CD14-positive monocyte (primary cell): ENCODE measurements around the gene PSMB10. TPM values are rescaled to one million over a fixed set of nuclear protein-coding genes. Genes with fewer than 3 reads are reported as not detected.

Experiments
- DNase-seq, 3 donors: peaks; one replicate each; pipeline ENCODE4 v3.0.0-alpha.2; 2011 to 2022
- H2AFZ ChIP-seq: 2 replicates; pipeline ENCODE4 v1.6.0; 2012; ENCODE audit warnings: mild to moderate bottlenecking, low read depth, low read length, inconsistent platforms; ENCODE audit not compliant: insufficient read depth, poor library complexity, severe bottlenecking
- H3K27ac ChIP-seq, 2 donors: 1 replicate in 1 of 2; 2 replicates in 1 of 2; pipeline ENCODE4 v1.5.1; 2012 to 2013; ENCODE audit warnings: low read length in 2 of 2, control low read depth in 1 of 2, inconsistent platforms in 1 of 2, low read depth in 1 of 2, mild to moderate bottlenecking in 1 of 2
- H3K27me3 ChIP-seq, 2 donors: one replicate each; pipeline versions ENCODE4 v1.6.0 to v1.6.1; 2011 to 2013; ENCODE audit warnings: low read length in 2 of 2; ENCODE audit not compliant: control insufficient read depth in 2 of 2, insufficient read depth in 2 of 2
- H3K36me3 ChIP-seq, 2 donors: replicated peaks in 1 of 2; 1 replicate in 1 of 2; 2 replicates in 1 of 2; pipeline versions ENCODE4 v1.5.1 to v1.6.1; 2012 to 2013; ENCODE audit warnings: low read length in 2 of 2, control low read depth in 1 of 2, inconsistent platforms in 1 of 2, mild to moderate bottlenecking in 1 of 2; ENCODE audit not compliant: insufficient read depth in 2 of 2, control insufficient read depth in 1 of 2
- H3K4me1 ChIP-seq, 2 donors: 1 replicate in 1 of 2; 2 replicates in 1 of 2; pipeline versions ENCODE4 v1.5.1 to v1.6.1; 2012 to 2013; ENCODE audit warnings: low read length in 2 of 2, control low read depth in 1 of 2, inconsistent platforms in 1 of 2, mild to moderate bottlenecking in 1 of 2, moderate library complexity in 1 of 2; ENCODE audit not compliant: insufficient read depth in 2 of 2, control insufficient read depth in 1 of 2
- H3K4me2 ChIP-seq: replicated peaks from 2 replicates; pipeline ENCODE3; 2012; ENCODE audit warnings: low read length, moderate library complexity, mild to moderate bottlenecking; ENCODE audit not compliant: poor library complexity, severe bottlenecking; ENCODE audit errors: extremely low read depth
- H3K4me3 ChIP-seq, 3 experiments: fragments of 200-600 bp in 1 of 3; sonication (generic) in 1 of 3; replicated peaks in 1 of 3; 1 replicate in 2 of 3; 2 replicates in 1 of 3; pipeline ENCODE4 v1.5.1; 2011 to 2013; ENCODE audit warnings: low read length in 3 of 3, mild to moderate bottlenecking in 3 of 3, control low read depth in 2 of 3, low read depth in 2 of 3, inconsistent platforms in 1 of 3, moderate library complexity in 1 of 3
- H3K79me2 ChIP-seq: 2 replicates; pipeline ENCODE4 v1.6.0; 2012; ENCODE audit warnings: mild to moderate bottlenecking, control low read depth, inconsistent platforms, low read length, moderate library complexity; ENCODE audit not compliant: insufficient read depth
- H3K9ac ChIP-seq: 2 replicates; pipeline ENCODE4 v1.6.0; 2017; ENCODE audit warnings: low read length, mild to moderate bottlenecking; ENCODE audit not compliant: insufficient read depth, poor library complexity, severe bottlenecking
- H3K9me3 ChIP-seq, 2 donors: replicated peaks in 1 of 2; 1 replicate in 1 of 2; 2 replicates in 1 of 2; pipeline versions ENCODE4 v1.5.1 to v1.6.1; 2012 to 2013; ENCODE audit warnings: low read length in 2 of 2, control low read depth in 1 of 2; ENCODE audit not compliant: control insufficient read depth in 1 of 2, insufficient read depth in 1 of 2
- H4K20me1 ChIP-seq: 2 replicates; pipeline ENCODE4 v1.6.0; 2012; ENCODE audit warnings: mild to moderate bottlenecking, low read length, control low read depth, moderate library complexity; ENCODE audit not compliant: insufficient read depth
- H3K27ac Mint-ChIP-seq, 7 donors: one replicate each; pipeline ENCODE4 v1.8.0; 2020; ENCODE audit warnings: mild to moderate bottlenecking in 7 of 7, mixed read lengths in 7 of 7, moderate library complexity in 6 of 7, inconsistent platforms in 2 of 7
- H3K27me3 Mint-ChIP-seq, 3 donors: one replicate each; pipeline ENCODE4 v1.8.0; 2021 to 2022; ENCODE audit warnings: low read depth in 3 of 3, mild to moderate bottlenecking in 3 of 3, mixed read lengths in 3 of 3, moderate library complexity in 3 of 3, inconsistent platforms in 1 of 3
- H3K36me3 Mint-ChIP-seq, 2 donors: one replicate each; pipeline ENCODE4 v1.8.0; 2020; ENCODE audit warnings: mixed read lengths in 2 of 2, inconsistent platforms in 1 of 2, mild to moderate bottlenecking in 1 of 2
- H3K4me1 Mint-ChIP-seq: one replicate; pipeline ENCODE4 v1.8.0; 2020; ENCODE audit warnings: mild to moderate bottlenecking, mixed read lengths
- H3K4me3 Mint-ChIP-seq, 2 donors: one replicate each; pipeline ENCODE4 v1.8.0; 2020; ENCODE audit warnings: mild to moderate bottlenecking in 2 of 2, mixed read lengths in 2 of 2, moderate library complexity in 1 of 2
- H3K9me3 Mint-ChIP-seq, 7 donors: one replicate each; pipeline ENCODE4 v1.8.0; 2020 to 2022; ENCODE audit warnings: mixed read lengths in 7 of 7, mild to moderate bottlenecking in 6 of 7, moderate library complexity in 6 of 7, inconsistent platforms in 2 of 7
- WGBS: methylation state at CpG from one replicate; pipeline ENCODE4 v1.1.5; 2013; ENCODE audit warnings: missing lambda C conversion rate; ENCODE audit not compliant: insufficient coverage; 5-methylcytosine and 5-hydroxymethylcytosine counted together
- intact Hi-C, 2 donors: fragments of 100-400 bp; cut with micrococcal nuclease; formaldehyde crosslinking; loops; one replicate each; pipeline versions ENCODE4 v1.15.0 to v1.15.1; 2023
- polyA plus RNA-seq, 3 donors: library from polyadenylated mRNA; depleted of rRNA in 1 of 3; unstranded in 2 of 3; stranded (reverse) in 1 of 3; fragments of 300-500 nt in 2 of 3; fragments of >200 nt in 1 of 3; fragmentation: Illumina TruSeq in 2 of 3; gene quantifications; 1 replicate in 2 of 3; 2 replicates in 1 of 3; pipeline ENCODE4 v1.2.3, GENCODE V29; 2012 to 2021
- TF ChIP-seq, protein P1 (sequence below): fragments of 200-600 bp; IDR thresholded peaks from one replicate; pipeline ENCODE4 v1.8.0; 2022; ENCODE audit warnings: antibody characterized with exemption, mild to moderate bottlenecking

Gene PSMB10
- polyA plus RNA-seq, 3 donors = 158 to 798 (median 609) TPM

DNA sequence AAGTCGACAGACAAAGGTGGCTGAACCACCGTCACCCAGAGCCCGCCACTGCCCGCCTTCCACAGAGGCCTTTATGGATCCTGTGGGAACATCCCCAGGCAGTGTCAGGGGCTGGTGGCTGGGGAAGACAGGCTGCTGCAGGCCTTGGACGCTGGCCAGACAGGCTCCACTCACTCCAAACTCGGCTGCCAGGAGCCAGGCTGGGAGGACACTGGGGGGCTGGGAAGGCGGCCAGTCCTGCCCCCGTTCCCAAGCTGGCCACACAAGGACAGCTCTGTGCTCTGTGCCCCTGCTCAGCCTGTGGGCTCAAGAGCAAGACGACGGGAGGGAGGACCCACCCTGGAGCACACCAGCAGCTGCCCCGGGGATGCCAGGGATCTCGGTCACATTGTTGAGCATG, 14.8 kb upstream of the PSMB10 start:
- H3K4me1 ChIP-seq = no peaks in the 10 kb centered on the region
- H3K27me3 ChIP-seq = no peaks in the 10 kb centered on the region
- H3K27ac ChIP-seq = no peak overlapping the region
- intact Hi-C loops = no loop called here
- Mint-ChIP-seq H3K9me3 (no peaks in the 10 kb centered on the region), H3K27ac (no peak overlapping the region), H3K4me3 (no peak overlapping the region), H3K4me1 (no peaks in the 10 kb centered on the region), H3K36me3 (peaks cover 54 to 88% of the 10 kb centered on the region in 2 donors), H3K27me3 (peaks cover 0 to 2% (median 0%) of the 10 kb centered on the region in 3 donors)
- no peak overlapping the region for H3K4me3 ChIP-seq
- H3K36me3 ChIP-seq = peaks cover 70 to 88% of the 10 kb centered on the region in 2 donors
- TF ChIP-seq, protein P1, sequence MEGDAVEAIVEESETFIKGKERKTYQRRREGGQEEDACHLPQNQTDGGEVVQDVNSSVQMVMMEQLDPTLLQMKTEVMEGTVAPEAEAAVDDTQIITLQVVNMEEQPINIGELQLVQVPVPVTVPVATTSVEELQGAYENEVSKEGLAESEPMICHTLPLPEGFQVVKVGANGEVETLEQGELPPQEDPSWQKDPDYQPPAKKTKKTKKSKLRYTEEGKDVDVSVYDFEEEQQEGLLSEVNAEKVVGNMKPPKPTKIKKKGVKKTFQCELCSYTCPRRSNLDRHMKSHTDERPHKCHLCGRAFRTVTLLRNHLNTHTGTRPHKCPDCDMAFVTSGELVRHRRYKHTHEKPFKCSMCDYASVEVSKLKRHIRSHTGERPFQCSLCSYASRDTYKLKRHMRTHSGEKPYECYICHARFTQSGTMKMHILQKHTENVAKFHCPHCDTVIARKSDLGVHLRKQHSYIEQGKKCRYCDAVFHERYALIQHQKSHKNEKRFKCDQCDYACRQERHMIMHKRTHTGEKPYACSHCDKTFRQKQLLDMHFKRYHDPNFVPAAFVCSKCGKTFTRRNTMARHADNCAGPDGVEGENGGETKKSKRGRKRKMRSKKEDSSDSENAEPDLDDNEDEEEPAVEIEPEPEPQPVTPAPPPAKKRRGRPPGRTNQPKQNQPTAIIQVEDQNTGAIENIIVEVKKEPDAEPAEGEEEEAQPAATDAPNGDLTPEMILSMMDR = no peak
- H3K9ac ChIP-seq = no peak overlapping the region
- no peaks in the 10 kb centered on the region for H3K9me3 ChIP-seq
- H4K20me1 ChIP-seq = no peaks in the 10 kb centered on the region
- no peaks in the 10 kb centered on the region for H3K79me2 ChIP-seq
- 97% methylated on average over 12 of the region's 12 CpGs for WGBS
- H2AFZ ChIP-seq = no peak overlapping the region
- no peak overlapping the region for H3K4me2 ChIP-seq
- DNase-seq = no peak

DNA sequence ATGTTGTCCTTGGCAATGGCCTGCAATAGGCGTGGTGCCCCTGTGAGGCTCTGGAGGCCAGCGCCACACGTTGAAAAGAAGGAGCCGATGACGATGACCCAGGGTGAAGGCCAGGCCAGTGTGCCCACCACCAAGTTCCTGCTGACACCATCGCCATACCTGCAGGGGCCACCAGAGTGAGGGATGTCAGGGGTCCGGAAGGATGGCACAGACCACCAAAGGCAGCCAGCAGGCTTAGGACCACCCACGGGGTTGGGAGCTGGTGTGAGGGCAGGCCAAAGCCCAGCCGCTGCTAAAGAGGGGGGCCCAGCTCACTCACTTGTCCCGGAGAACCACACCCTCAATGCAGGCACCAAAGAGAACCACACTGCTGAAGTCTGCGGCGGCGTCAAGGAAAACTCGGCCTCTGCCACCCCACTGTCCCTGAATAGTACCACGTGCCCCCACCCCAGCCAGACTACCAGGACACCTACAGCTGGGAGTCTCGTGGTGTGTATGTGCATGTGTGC, 13.7 kb upstream of the PSMB10 start:
- no peaks in the 10 kb centered on the region for H3K79me2 ChIP-seq
- peaks cover 64 to 91% of the 10 kb centered on the region in 2 donors for H3K36me3 Mint-ChIP-seq
- no peak overlapping the region for H3K4me2 ChIP-seq
- no peaks in the 10 kb centered on the region for H3K4me1 Mint-ChIP-seq
- H4K20me1 ChIP-seq = no peaks in the 10 kb centered on the region
- intact Hi-C loops = no loop called here
- 96% methylated on average over 8 of the region's 16 CpGs for WGBS
- H3K27ac Mint-ChIP-seq = no peak overlapping the region
- H3K4me3 Mint-ChIP-seq = no peak overlapping the region
- H3K4me3 ChIP-seq = no peak overlapping the region
- TF ChIP-seq, protein P1 = no peak
- H3K27me3 Mint-ChIP-seq = peaks cover 0 to 2% (median 0%) of the 10 kb centered on the region in 3 donors
- DNase-seq = no peak
- H3K36me3 ChIP-seq = peaks cover 81 to 94% of the 10 kb centered on the region in 2 donors
- H3K9me3 ChIP-seq = no peaks in the 10 kb centered on the region
- no peaks in the 10 kb centered on the region for H3K9me3 Mint-ChIP-seq
- H3K27ac ChIP-seq = no peak overlapping the region
- no peaks in the 10 kb centered on the region for H3K4me1 ChIP-seq
- no peak overlapping the region for H2AFZ ChIP-seq
- no peak overlapping the region for H3K9ac ChIP-seq
- no peaks in the 10 kb centered on the region for H3K27me3 ChIP-seq
